HepG2 (cell line): Measurements from ENCODE around the gene ADGRG1. TPM values are rescaled to one million over a fixed set of nuclear protein-coding genes. Genes with fewer than 3 reads are reported as not detected.

ENCODE experiments used
- polyA plus RNA-seq, 8 experiments: library from polyadenylated mRNA; depleted of rRNA in 3 of 8; stranded (reverse) in 7 of 8; unstranded in 1 of 8; fragments of >200 nt; fragmentation: Illumina TruSeq in 4 of 8; extraction: Trizol in 4 of 8; gene quantifications; 2 replicates each; pipeline versions ENCODE4 v1.2.1 to v1.2.3, GENCODE V29; 2011 to 2016; ENCODE audit warnings: low read depth in 4 of 8, missing spikeins in 1 of 8, mixed read lengths in 1 of 8; ENCODE audit not compliant: insufficient read depth in 1 of 8
- total RNA-seq, 5 experiments: library from RNA; depleted of rRNA; stranded (reverse); fragments of >200 nt; fragmentation: Illumina TruSeq; extraction: Trizol; gene quantifications; 2 replicates each; pipeline ENCODE4 v1.2.3, GENCODE V29; 2016; ENCODE audit warnings: low read depth in 1 of 5

ADGRG1 gene
- total and polyA plus RNA-seq, 2 of the 13 experiments (the other 11 are each of a cell fraction or from before 2014, with no cell fraction given), result 2.7 to 5.9 TPM

Other genes with a start within 250 kb of the ADGRG1 start
- gene CCL17, start 223.9 kb upstream of the ADGRG1 start, total RNA-seq (2016; rRNA removed; fragmentation: Illumina TruSeq; extraction: Trizol), result not detected in 2 replicates
- not detected in 2 replicates for gene CCL17, start 223.9 kb upstream of the ADGRG1 start, polyA plus RNA-seq (2011; rRNA removed)
- gene CIAPIN1, start 181.2 kb upstream of the ADGRG1 start, total RNA-seq (2016; rRNA removed; fragmentation: Illumina TruSeq; extraction: Trizol), result 89.7 and 113 TPM in 2 replicates
- 62.4 and 69.3 TPM in 2 replicates for gene CIAPIN1, start 181.2 kb upstream of the ADGRG1 start, polyA plus RNA-seq (2011; rRNA removed)
- 57.5 and 62.0 TPM in 2 replicates for gene COQ9, start 181.2 kb upstream of the ADGRG1 start, total RNA-seq (2016; rRNA removed; fragmentation: Illumina TruSeq; extraction: Trizol)
- gene COQ9, start 181.2 kb upstream of the ADGRG1 start, polyA plus RNA-seq (2011; rRNA removed), result 104 and 108 TPM in 2 replicates
- 104 and 146 TPM in 2 replicates for gene POLR2C, start 166.0 kb upstream of the ADGRG1 start, total RNA-seq (2016; rRNA removed; fragmentation: Illumina TruSeq; extraction: Trizol)
- gene POLR2C, start 166.0 kb upstream of the ADGRG1 start, polyA plus RNA-seq (2011; rRNA removed), result 199 and 216 TPM in 2 replicates
- 52.7 and 55.5 TPM in 2 replicates for gene DOK4, start 142.1 kb upstream of the ADGRG1 start, total RNA-seq (2016; rRNA removed; fragmentation: Illumina TruSeq; extraction: Trizol)
- 70.0 and 92.5 TPM in 2 replicates for gene DOK4, start 142.1 kb upstream of the ADGRG1 start, polyA plus RNA-seq (2011; rRNA removed)
- 0.91 and 2.1 TPM in 2 replicates for gene CCDC102A, start 92.1 kb upstream of the ADGRG1 start, total RNA-seq (2016; rRNA removed; fragmentation: Illumina TruSeq; extraction: Trizol)
- gene CCDC102A, start 92.1 kb upstream of the ADGRG1 start, polyA plus RNA-seq (2011; rRNA removed), result 2.7 and 2.8 TPM in 2 replicates
- gene ADGRG5, start 86.0 kb upstream of the ADGRG1 start, total RNA-seq (2016; rRNA removed; fragmentation: Illumina TruSeq; extraction: Trizol), result not detected in 2 replicates
- gene ADGRG5, start 86.0 kb upstream of the ADGRG1 start, polyA plus RNA-seq (2011; rRNA removed), result 0.01 TPM in 1 of 2 replicates, not detected in the other
- gene ADGRG3, start 39.7 kb downstream of the ADGRG1 start, total RNA-seq (2016; rRNA removed; fragmentation: Illumina TruSeq; extraction: Trizol), result 1.0 and 2.7 TPM in 2 replicates
- gene ADGRG3, start 39.7 kb downstream of the ADGRG1 start, polyA plus RNA-seq (2011; rRNA removed), result 11.8 and 13.6 TPM in 2 replicates
- gene DRC7, start 66.2 kb downstream of the ADGRG1 start, total RNA-seq (2016; rRNA removed; fragmentation: Illumina TruSeq; extraction: Trizol), result 2.7 and 3.4 TPM in 2 replicates
- 3.4 and 3.5 TPM in 2 replicates for gene DRC7, start 66.2 kb downstream of the ADGRG1 start, polyA plus RNA-seq (2011; rRNA removed)
- 25.2 and 31.5 TPM in 2 replicates for gene KATNB1, start 107.1 kb downstream of the ADGRG1 start, total RNA-seq (2016; rRNA removed; fragmentation: Illumina TruSeq; extraction: Trizol)
- 39.8 and 43.5 TPM in 2 replicates for gene KATNB1, start 107.1 kb downstream of the ADGRG1 start, polyA plus RNA-seq (2011; rRNA removed)
- 30.0 and 45.3 TPM in 2 replicates for gene KIFC3, start 173.9 kb downstream of the ADGRG1 start, total RNA-seq (2016; rRNA removed; fragmentation: Illumina TruSeq; extraction: Trizol)
- gene KIFC3, start 173.9 kb downstream of the ADGRG1 start, polyA plus RNA-seq (2011; rRNA removed), result 42.1 and 70.6 TPM in 2 replicates